GM18502 (cell line): ENCODE data around the gene RASL11A.
"Not testable (repeated sequence)": the region's sequence is repeated elsewhere in the genome, so short reads cannot be mapped to it uniquely, and the experiment has no call there.

Experiments used
- ATAC-seq: cut with Tn5 transposase; IDR thresholded peaks from one replicate; pipeline ENCODE4 v1.9.1; 2021; ENCODE audit warnings: mild to moderate bottlenecking; ENCODE audit not compliant: unreplicated experiment, poor library complexity

Gene RASL11A

DNA sequence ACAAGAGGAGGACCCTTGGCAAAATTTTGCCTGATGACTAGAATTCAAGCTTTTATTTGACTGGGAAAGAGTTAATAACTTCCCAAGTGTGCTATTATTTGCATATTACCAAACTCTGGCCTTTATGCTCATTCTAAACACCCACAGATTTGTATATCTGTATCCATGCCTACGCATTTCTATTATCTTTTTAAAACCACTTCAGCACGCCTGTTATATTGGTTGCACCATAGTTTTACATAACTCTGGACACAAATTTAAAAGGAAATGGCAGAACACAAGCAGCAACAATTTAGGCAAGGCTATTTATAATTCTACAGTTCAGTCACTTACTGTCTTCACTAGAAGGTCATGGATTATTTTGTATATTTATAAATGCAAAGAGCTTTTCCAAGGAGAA, 3.7 kb upstream of the RASL11A start:
- ATAC-seq = no peak

DNA sequence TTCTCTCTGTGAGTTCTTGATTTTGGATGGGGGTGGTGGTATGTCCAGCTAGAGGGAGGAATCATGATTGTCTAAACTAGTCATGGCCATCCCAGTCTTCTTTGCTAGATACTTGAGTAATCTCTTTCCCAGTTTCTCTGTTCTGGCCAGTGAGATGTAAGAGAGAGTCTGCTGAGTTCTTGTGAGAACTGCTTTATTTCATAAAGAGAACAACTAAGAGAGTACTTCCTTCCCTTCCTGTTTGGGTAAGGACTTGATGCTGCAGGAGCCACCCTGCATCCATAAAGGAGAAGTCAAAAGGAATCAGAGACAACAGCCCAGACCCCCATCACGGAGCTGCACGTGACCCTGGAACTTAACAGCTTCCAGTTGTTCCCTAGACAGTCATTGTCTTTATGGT, 3.0 kb upstream of the RASL11A start:
- no peak for ATAC-seq

GRCh38 chr13:27269114-27269665, 1.4 kb upstream of the RASL11A start:
- no peak for ATAC-seq

DNA sequence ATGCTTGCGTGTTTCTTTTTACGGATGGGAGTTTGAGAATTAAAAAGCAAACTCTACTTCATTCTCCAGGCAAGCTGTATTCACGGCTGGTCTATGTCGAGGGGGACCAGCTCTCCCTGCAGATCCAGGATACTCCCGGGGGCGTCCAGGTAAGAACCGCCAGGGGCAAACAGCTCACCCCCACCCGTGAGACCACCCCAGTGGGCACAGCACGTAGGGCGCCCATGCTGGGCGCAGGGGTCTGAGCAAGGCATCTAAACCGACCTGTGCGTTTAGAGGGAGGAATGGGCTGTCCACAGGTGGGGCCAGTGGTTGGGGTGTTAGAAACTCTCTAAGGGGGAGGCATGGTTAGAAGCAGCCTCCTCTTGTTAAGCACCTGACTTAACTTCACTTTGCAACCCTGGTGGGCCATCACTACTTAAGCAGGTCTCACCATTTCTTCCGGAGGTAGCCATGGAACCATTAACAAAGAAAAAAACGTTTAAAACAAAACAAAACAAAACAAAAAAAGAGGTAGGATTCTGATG, 1.0 kb downstream of the RASL11A start:
- no peak for ATAC-seq

- no peak for ATAC-seq
Measured at GRCh38 chr13:27273658-27274425, 3.2 kb downstream of the RASL11A start.

GRCh38 chr13:27274631-27275030, 4.0 kb downstream of the RASL11A start:
- ATAC-seq = no peak

- no peak for ATAC-seq
Measured at GRCh38 chr13:27276188-27276587, 5.6 kb downstream of the RASL11A start.

DNA sequence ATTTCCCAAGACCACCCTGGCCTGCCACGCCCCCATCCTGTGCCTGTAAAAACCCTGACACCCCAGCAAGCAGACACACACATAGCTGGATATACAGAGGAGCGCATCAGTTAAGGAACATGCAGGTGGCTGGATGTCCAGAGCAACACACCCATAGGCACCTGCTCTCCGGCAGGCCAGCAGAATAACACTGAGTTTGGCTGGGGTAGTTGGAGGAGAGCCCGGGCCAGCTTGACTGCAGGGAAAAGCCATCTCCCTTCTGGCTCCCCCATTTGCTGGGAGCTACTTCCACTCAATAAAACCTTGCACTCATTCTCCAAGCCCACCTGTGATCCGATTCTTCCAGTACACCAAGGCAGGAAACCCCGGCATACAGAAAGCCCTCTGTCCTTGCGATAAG, 8.9 kb downstream of the RASL11A start:
- no peak for ATAC-seq

- ATAC-seq = no peak
Measured at GRCh38 chr13:27280009-27280656, 9.5 kb downstream of the RASL11A start.

GRCh38 chr13:27280841-27281240, 10.2 kb downstream of the RASL11A start:
- no peak for ATAC-seq

DNA sequence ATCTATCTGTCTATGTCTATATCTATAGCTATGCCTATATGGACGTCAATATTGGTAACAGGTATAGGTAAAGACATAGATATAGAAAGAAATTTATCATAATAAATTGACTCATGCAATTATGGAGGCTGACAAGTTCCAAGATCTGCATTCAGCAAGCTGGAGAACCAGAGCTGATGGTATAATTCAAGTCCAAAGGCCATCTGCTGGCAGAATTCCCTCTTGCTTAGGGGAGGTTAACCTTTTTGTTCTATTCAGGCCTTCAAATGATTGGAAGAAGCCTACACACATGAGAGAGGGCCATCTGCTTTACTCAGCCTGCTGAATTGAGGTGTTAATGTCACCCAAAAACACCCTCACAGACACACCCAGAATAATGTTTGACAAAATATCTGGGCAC, 10.8 kb downstream of the RASL11A start:
- ATAC-seq = no peak

DNA sequence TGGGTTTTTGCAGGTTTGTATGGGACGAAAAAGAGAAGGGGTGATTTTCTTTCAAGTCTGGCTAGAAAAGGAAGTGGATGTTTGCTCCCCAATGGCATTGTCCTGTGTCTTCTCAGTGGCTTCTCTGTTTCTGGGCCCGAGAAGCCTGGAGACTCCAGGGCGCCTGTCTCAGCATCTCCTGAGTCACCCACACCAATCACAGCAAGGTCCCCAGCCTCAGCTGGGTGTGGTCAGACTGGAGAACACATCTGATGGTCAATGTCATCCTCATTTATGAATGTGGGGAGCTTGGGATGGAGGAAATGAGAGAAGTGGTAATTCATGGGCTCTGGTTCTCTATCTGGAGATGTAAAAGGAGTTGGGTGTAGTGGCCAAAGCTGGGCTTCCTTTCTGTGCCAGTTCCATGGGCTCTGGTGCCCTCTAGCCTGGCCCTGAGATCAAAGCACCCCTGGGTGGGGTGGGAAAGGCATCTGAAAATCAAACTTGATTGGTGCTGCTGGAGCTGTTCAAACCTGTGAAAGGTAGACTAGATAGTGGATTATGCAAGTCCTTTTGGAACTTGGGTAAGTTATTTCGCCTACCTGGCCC, 13.4 kb downstream of the RASL11A start:
- ATAC-seq = no peak

DNA sequence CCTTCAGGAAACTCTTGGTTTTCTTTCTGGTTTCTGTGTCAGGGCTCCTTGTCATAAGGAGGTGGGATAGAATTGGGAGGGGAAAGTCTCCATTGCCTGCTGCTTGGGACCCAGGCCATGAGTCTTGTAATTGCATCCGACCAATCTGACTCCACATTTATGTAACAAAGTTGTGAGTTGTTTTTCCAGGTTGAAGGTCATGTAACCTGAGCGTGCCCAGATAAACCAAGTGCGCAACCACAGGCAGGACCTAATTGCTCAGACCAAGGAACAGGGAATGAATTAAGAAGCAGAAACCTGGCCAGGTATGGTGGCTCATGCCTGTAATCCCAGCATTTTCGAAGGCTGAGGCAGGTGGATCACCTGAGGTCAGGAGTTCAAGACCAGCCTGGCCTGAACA, 17.8 kb downstream of the RASL11A start:
- no peak for ATAC-seq

GRCh38 chr13:27289011-27289665, 18.5 kb downstream of the RASL11A start:
- ATAC-seq = no peak

GRCh38 chr13:27290715-27291114, 20.1 kb downstream of the RASL11A start:
- ATAC-seq = no peak

GRCh38 chr13:27291967-27292366, 21.3 kb downstream of the RASL11A start:
- ATAC-seq = not testable (repeated sequence)

GRCh38 chr13:27293076-27293691, 22.6 kb downstream of the RASL11A start:
- no peak for ATAC-seq

GRCh38 chr13:27293873-27294515, 23.4 kb downstream of the RASL11A start:
- no peak for ATAC-seq

- no peak for ATAC-seq
Measured at GRCh38 chr13:27295096-27295495, 24.5 kb downstream of the RASL11A start.

DNA sequence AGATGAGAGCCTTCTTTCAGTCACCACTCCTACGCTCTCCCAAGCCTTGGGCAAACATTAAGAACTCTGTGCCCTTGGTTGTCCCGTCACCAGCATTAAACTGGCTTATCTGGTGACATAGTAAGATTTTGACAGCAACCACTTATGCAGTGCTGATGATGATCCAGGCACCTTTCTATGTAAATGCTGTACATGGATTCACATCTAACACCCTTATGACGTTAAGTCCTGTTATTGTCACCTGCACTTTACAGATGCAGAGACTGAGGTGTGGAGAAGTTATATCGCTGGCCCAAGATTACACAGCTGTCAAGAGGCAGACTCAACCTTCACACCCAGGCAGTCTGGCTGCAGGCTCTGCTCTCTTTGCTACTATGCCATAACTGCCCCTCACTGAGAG, 25.0 kb downstream of the RASL11A start:
- no peak for ATAC-seq
